Fibroblast of the conjunctiva (primary cell): Measurements from ENCODE around the gene COQ10B.
A peak's percentile ranks its signal among the peaks of the same experiment; 100 is the strongest.

Experiments
- DNase-seq: peaks from one replicate; pipeline ENCODE4 v3.0.0-alpha.2; 2010; ENCODE audit warnings: low read depth

The COQ10B gene

DNA sequence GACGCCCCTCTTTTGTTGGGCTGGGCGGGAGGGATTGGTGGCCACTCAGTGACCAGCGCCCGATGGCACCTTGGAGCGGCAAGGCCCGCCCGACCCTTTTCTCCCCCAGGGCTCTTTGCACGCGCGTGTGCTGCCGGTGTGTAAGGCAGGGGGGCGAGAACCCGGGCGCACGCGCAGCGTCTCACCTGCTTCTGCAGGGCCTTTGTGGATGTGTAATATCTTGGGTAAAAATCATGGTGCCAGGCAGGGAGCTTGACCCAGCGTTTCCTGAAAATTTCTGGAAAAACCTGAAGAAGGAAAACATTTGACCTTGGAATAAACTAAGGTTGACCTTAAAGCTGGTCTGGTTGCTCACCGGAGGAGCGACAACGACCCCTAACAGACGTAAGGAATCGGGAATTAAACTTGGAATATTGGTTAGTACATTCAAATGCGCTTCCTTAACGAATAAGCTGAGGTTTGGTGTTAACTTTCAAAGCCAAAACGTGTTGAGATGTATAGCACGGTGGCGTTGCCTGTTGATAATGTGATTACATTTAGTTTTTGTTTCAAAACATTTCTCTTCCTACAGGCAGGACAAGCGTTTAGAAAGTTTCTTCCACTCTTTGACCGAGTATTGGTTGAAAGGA, 47.3 kb downstream of the COQ10B start:
- DNase-seq, result no peak

DNA sequence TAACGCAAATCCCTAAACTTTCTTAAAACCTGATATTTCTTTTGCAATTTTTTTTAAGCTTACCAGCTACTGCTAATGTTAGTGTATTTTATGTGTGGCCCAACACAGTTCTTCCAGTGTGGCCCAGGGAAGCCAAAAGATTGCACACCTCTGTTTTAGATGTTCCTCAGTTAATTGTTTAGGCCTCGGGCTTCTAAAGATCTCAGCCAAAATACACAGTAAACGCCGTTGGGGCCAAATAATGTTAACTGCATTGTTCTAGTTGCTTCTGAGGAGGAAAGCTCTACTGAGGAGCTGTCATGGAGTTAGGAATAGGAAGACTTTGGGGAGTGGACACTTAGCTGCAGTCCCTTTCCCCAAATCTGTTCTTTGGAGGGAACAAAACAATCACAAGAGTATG, 48.8 kb downstream of the COQ10B start:
- no peak for DNase-seq

DNA sequence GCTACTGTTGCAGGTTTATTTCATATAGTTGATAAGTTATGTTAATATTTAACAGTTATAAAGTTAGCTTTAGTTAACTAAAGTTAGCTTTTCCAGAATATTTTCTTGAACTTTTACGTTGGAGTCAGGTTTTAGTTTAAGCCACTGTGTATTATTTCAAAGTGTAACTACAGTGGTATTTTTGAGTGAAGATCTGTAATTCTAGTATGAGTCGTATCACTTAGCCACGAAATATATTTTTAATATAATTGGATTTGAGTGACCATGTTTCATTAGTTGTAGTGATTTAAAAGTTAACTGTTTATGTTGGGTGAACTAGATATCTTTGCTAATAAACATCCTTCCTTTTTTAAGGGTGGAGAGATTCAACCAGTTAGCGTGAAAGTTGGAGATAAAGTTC, 49.3 kb downstream of the COQ10B start:
- no peak for DNase-seq

DNA sequence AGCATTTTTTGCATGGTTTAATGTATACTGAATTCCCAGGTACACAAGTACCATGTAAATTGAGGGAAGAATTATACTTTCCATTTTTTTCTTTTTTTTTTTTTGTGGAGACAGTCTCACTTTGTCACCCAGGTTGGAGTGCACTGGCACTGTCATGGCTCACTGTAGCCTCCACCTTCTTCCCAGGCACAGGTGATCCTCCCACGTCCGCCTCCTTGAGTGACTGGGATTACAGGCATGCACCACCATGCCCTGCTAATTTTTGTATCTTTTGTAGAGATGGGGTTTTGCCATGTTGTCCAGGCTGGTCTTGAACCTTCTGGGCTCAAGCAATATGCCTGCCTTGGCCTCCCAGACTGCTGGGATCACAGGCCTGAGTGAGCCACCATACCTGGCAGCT, 50.6 kb downstream of the COQ10B start:
- no peak for DNase-seq

DNA sequence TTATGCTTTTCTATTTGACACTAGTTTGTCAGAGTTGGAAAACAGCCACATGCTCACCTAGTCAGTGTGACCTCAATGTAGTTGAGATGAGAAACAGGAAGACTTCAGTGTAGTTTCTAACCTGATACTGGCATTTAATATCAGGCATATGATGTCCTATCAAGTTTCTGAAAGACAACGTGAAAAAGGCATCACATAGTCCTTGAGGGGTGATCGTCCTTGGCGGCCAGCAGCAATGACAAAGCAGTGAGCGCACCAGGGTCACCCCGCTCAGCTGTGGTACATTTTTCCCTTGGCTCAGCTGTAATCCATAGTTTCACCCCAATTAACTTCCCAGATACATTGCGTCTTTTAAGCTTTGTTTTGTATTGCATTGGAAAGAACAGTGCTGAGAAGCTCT, 51.2 kb downstream of the COQ10B start:
- DNase-seq, result no peak

DNA sequence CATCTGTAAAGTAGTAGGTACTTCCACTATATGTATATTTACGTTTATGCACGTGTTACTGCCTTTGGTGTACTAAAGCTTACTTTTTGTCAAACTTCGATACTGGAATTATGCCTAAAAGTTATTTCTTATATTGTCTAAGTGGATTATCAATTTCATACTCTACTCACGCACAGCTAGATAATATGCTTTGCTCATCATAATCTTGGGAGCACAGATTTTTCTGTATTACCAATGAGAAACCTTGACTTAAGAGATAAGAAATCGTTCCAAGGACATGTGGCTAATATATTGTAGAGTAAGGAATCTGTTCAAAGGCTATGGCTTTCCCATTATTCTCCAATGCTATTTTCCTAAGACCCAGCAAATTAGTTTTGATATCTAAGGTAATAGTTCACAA, 53.3 kb downstream of the COQ10B start:
- DNase-seq, result no peak

DNA sequence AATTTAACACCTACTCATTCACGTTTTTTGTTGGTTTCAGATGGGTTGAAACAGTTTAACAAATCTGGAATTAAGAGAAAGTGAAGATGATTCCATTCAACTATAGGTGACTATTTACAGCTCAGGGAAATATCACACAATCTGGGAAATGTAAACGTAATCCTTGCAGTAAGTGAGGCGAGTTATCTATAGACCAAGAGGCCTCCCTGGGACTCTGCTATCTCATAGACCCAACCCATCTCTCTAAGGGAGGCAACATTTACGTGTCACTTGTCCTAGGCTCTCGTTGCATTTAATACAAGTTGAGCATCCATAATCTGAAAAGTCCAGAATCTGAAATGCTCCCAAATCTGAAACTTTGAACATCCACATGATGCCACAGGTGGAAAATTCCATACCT, 60.6 kb downstream of the COQ10B start:
- DNase-seq, result no peak

DNA sequence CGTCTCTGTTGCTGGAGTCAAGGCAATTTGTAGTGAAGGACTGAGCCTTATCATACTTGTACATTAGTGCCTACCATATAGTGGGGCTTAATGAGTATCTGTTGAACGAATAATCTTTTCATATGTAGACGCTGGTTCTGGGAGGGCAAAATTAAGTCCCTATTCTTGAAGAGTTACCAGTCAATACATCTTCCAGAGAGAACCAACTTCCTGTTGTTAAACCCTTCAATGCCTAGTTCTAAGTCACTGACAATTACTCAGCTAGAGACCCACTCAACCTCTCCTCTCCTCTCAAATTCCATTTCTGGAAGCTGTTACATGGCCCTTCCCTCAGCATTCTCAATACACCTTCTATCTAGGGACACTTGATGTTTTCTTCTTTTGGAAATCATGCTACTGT, 61.4 kb downstream of the COQ10B start:
- no peak for DNase-seq

DNA sequence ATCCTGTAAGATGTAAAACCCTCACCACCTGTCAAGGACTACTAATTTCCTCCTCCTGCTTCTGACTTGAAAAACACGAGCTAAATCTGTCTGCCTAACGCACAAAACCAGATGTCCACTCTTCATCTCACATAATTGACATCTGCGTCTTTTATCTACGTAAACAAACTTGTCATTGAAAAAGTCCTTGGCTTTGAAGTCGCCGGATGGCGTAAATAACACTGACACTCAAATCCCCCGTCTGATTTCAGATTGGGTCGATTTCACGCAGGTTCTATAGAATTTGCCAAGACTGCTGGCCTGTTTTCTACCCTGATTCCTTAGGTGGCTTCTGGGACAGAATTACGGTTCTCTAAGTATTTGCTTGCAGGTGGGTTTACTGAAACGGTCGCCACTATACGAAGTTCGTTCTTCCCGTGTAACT, 62.0 kb downstream of the COQ10B start:
- no peak for DNase-seq

DNA sequence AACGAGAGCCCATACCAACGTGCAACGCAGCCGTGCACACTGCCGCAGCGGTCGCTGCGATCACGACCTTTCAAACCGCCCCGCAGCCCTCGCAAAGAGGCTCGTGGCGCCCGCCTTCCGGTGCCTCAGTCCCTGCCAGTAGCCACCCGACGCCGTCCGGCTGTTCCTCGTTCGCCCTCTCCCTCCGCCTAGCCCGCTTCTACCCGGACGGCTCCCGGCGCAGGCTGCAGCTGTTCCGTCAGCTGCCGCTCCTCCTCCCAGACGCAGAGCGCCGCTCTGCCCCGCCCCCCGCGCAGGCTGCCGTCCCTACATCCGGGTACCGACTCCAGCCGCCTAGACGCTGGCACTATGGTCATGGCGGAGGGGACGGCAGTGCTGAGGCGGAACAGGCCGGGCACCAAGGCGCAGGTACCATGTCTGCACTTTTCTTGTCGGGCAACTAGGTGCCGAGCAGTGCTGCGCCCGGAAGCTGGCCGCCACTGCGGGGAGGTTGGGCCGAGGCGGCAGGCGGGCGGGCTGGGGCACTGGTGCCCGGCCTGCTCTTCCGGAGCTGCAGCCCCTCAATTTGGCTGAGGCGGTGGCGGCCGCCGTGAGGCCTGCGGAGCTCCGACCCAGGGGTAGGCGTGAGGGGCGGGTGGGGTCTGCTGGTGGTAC, 62.5 kb downstream of the COQ10B start, which contains the start of gene MOB4:
Gene MOB4 (plus strand): TSS at position 328 of the 654 bp plus-strand sequence. CDS start 21 bp downstream, at position 349.
- peak; percentile 90 for DNase-seq

DNA sequence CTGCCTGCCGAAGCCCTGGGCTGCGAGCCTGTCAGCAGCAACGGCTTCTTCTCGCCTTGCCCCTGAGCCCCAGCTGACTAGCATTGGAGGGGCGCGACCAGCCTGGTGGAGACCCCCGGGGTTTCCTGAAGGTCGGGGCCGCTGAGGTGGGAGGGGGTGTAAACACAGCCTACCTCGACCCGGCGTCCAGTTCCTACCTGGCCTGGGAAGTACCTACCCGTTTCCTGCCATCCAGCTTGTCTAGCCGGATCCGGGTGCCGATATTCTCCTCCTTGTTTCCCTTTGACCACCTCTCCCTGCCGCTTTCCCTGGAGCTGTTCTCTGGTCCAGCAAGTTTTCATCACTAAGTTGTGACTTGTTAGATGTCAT, 63.0 kb downstream of the COQ10B start:
- no peak for DNase-seq

DNA sequence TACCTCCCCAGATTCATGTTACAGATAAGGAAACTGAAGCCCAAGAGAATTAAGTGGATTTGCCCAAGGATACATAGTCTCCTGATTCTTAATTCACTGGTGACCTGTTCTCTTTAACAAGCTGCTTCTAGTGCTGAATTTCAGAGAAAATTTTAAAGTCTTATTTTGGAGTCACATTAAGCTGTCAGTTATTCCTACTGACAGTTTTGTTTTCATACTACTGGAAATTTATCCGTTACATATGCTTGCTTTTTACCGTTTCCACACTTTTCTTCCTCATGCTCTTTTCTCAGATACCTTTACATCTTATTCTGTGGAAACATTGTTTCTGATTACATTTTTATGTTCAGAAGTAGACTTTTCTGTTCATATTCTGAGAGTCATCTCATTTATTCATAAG, 63.8 kb downstream of the COQ10B start:
- no peak for DNase-seq
